Measurements from ENCODE around the gene SNRPD1. TPM values are rescaled to one million over a fixed set of nuclear protein-coding genes. Genes with fewer than 3 reads are reported as not detected.
A peak's percentile ranks its signal among the peaks of the same experiment; 100 is the strongest.
"Not testable (repeated sequence)": the region's sequence is repeated elsewhere in the genome, so short reads cannot be mapped to it uniquely, and the experiment has no call there.

SNRPD1 gene
- total and polyA plus RNA-seq, 9 donors = 61.2 to 140 (median 109) TPM

- peak overlapping the region; percentile 99 for H3K27ac ChIP-seq (ENCODE audit: low read length)
- peak; percentile 45 for DNase-seq
- H3K4me3 ChIP-seq (ENCODE audit: low read length) = peak overlapping the region; percentile 98
- H3K9me3 ChIP-seq (replicated peaks; ENCODE audit: control insufficient read depth, low read depth, low read length) = no peaks in the 10 kb centered on the region
- no peaks in the 10 kb centered on the region for H3K27me3 ChIP-seq (ENCODE audit: control insufficient read depth, insufficient read depth, low read length)
- H3K4me1 ChIP-seq (ENCODE audit: control insufficient read depth, insufficient read depth, low read length) = peaks cover 4% of the 10 kb centered on the region
- H3K36me3 ChIP-seq (ENCODE audit: control insufficient read depth, insufficient read depth, low read length) = no peaks in the 10 kb centered on the region
- WGBS (ENCODE audit: insufficient coverage) = under 1% methylated on average over 52 of the region's 67 CpGs
These were observed 12.3 kb upstream of the SNRPD1 start for GRCh38 chr18:21599585-21600525.

- Histone ChIP-seq H3K36me3 (ENCODE audit: control insufficient read depth, insufficient read depth, low read length) (no peaks in the 10 kb centered on the region), H3K9me3 (replicated peaks; ENCODE audit: control insufficient read depth, low read depth, low read length) (no peaks in the 10 kb centered on the region), H3K4me1 (ENCODE audit: control insufficient read depth, insufficient read depth, low read length) (peaks cover 4% of the 10 kb centered on the region), H3K27me3 (ENCODE audit: control insufficient read depth, insufficient read depth, low read length) (no peaks in the 10 kb centered on the region), H3K27ac (ENCODE audit: low read length) (peak within 1 kb of the TSS; percentile 99), H3K4me3 (ENCODE audit: low read length) (peak within 1 kb of the TSS; percentile 98)
- DNase-seq = peak; percentile 99
- WGBS (ENCODE audit: insufficient coverage) = 4% methylated on average over 70 of the region's 74 CpGs
These were observed 11.3 kb upstream of the SNRPD1 start, which contains the start of gene ESCO1 for GRCh38 chr18:21600526-21601410. Gene ESCO1 (minus strand): TSS chr18:21600704. CDS start chr18:21574843, 25,861 bp downstream.

GRCh38 chr18:21602299-21602587 is 9.9 kb upstream of the SNRPD1 start:
- no peak overlapping the region for H3K27ac ChIP-seq (ENCODE audit: low read length)
- H3K4me1 ChIP-seq (ENCODE audit: control insufficient read depth, insufficient read depth, low read length) = peaks cover 4% of the 10 kb centered on the region
- H3K4me3 ChIP-seq (ENCODE audit: low read length) = no peak overlapping the region
- peak; percentile 37 for DNase-seq
- H3K27me3 ChIP-seq (ENCODE audit: control insufficient read depth, insufficient read depth, low read length) = no peaks in the 10 kb centered on the region
- H3K36me3 ChIP-seq (ENCODE audit: control insufficient read depth, insufficient read depth, low read length) = no peaks in the 10 kb centered on the region
- H3K9me3 ChIP-seq (replicated peaks; ENCODE audit: control insufficient read depth, low read depth, low read length) = no peaks in the 10 kb centered on the region
- WGBS (ENCODE audit: insufficient coverage) = 83% methylated on average over 1 of the region's 5 CpGs

GRCh38 chr18:21604671-21605070 is 7.4 kb upstream of the SNRPD1 start:
- WGBS (ENCODE audit: insufficient coverage) = no CpG with 5 or more reads among the region's 2 CpGs
- no peaks in the 10 kb centered on the region for H3K36me3 ChIP-seq (ENCODE audit: control insufficient read depth, insufficient read depth, low read length)
- H3K9me3 ChIP-seq (replicated peaks; ENCODE audit: control insufficient read depth, low read depth, low read length) = no peaks in the 10 kb centered on the region
- no peak for DNase-seq
- H3K4me1 ChIP-seq (ENCODE audit: control insufficient read depth, insufficient read depth, low read length) = no peaks in the 10 kb centered on the region
- H3K27me3 ChIP-seq (ENCODE audit: control insufficient read depth, insufficient read depth, low read length) = no peaks in the 10 kb centered on the region
- no peak overlapping the region for H3K27ac ChIP-seq (ENCODE audit: low read length)
- no peak overlapping the region for H3K4me3 ChIP-seq (ENCODE audit: low read length)

- no peak for DNase-seq
- H3K27me3 ChIP-seq (ENCODE audit: control insufficient read depth, insufficient read depth, low read length) = no peaks in the 10 kb centered on the region
- H3K4me3 ChIP-seq (ENCODE audit: low read length) = no peak overlapping the region
- H3K9me3 ChIP-seq (replicated peaks; ENCODE audit: control insufficient read depth, low read depth, low read length) = no peaks in the 10 kb centered on the region
- H3K4me1 ChIP-seq (ENCODE audit: control insufficient read depth, insufficient read depth, low read length) = no peaks in the 10 kb centered on the region
- H3K36me3 ChIP-seq (ENCODE audit: control insufficient read depth, insufficient read depth, low read length) = no peaks in the 10 kb centered on the region
- no peak overlapping the region for H3K27ac ChIP-seq (ENCODE audit: low read length)
These were observed 6.9 kb upstream of the SNRPD1 start for GRCh38 chr18:21605213-21605612.

- H3K27ac ChIP-seq (ENCODE audit: low read length) = peak overlapping the region; percentile 95
- H3K36me3 ChIP-seq (ENCODE audit: control insufficient read depth, insufficient read depth, low read length); H3K4me1 ChIP-seq (ENCODE audit: control insufficient read depth, insufficient read depth, low read length); H3K9me3 ChIP-seq (replicated peaks; ENCODE audit: control insufficient read depth, low read depth, low read length); H3K27me3 ChIP-seq (ENCODE audit: control insufficient read depth, insufficient read depth, low read length): not testable (repeated sequence)
- peak overlapping the region; percentile 74 for H3K4me3 ChIP-seq (ENCODE audit: low read length)
- WGBS (ENCODE audit: insufficient coverage) = 57% methylated on average over 27 of the region's 30 CpGs
- DNase-seq = peak; percentile 9
These were observed 551 bp upstream of the SNRPD1 start for GRCh38 chr18:21611401-21612124.

- not testable (repeated sequence) for H3K27ac ChIP-seq (ENCODE audit: low read length); H3K9me3 ChIP-seq (replicated peaks; ENCODE audit: control insufficient read depth, low read depth, low read length); DNase-seq; H3K27me3 ChIP-seq (ENCODE audit: control insufficient read depth, insufficient read depth, low read length); H3K4me1 ChIP-seq (ENCODE audit: control insufficient read depth, insufficient read depth, low read length); H3K4me3 ChIP-seq (ENCODE audit: low read length)
- WGBS (ENCODE audit: insufficient coverage) = 88% methylated on average over 3 of the region's 9 CpGs
- peaks cover 21% of the 10 kb centered on the region for H3K36me3 ChIP-seq (ENCODE audit: control insufficient read depth, insufficient read depth, low read length)
These were observed 9.5 kb downstream of the SNRPD1 start for GRCh38 chr18:21621640-21622039.

GRCh38 chr18:21629089-21629832 is 17.1 kb downstream of the SNRPD1 start:
- Histone ChIP-seq H3K27me3 (ENCODE audit: control insufficient read depth, insufficient read depth, low read length) (no peaks in the 10 kb centered on the region), H3K27ac (ENCODE audit: low read length) (no peak overlapping the region), H3K4me1 (ENCODE audit: control insufficient read depth, insufficient read depth, low read length) (no peaks in the 10 kb centered on the region), H3K36me3 (ENCODE audit: control insufficient read depth, insufficient read depth, low read length) (peaks cover 35% of the 10 kb centered on the region), H3K4me3 (ENCODE audit: low read length) (no peak overlapping the region), H3K9me3 (replicated peaks; ENCODE audit: control insufficient read depth, low read depth, low read length) (no peaks in the 10 kb centered on the region)
- 85% methylated on average over 6 of the region's 9 CpGs for WGBS (ENCODE audit: insufficient coverage)
- DNase-seq = no peak

- H3K27me3 ChIP-seq (ENCODE audit: control insufficient read depth, insufficient read depth, low read length) = no peaks in the 10 kb centered on the region
- peaks cover 24% of the 10 kb centered on the region for H3K36me3 ChIP-seq (ENCODE audit: control insufficient read depth, insufficient read depth, low read length)
- no peak for DNase-seq
- H3K27ac ChIP-seq (ENCODE audit: low read length) = no peak overlapping the region
- no peaks in the 10 kb centered on the region for H3K9me3 ChIP-seq (replicated peaks; ENCODE audit: control insufficient read depth, low read depth, low read length)
- no CpG with 5 or more reads among the region's 1 CpG for WGBS (ENCODE audit: insufficient coverage)
- no peak overlapping the region for H3K4me3 ChIP-seq (ENCODE audit: low read length)
- no peaks in the 10 kb centered on the region for H3K4me1 ChIP-seq (ENCODE audit: control insufficient read depth, insufficient read depth, low read length)
These were observed 20.3 kb downstream of the SNRPD1 start for GRCh38 chr18:21632393-21632792.

Data from muscle of leg (tissue), 11 donors.